GM12878 (cell line): Measurements from ENCODE around the gene CLEC7A. TPM values are rescaled to one million over a fixed set of nuclear protein-coding genes. Genes with fewer than 3 reads are reported as not detected.

Source experiments
- ATAC-seq: fragments of 200-7000 bp; cut with Tn5 transposase; 3 replicates; pipeline ENCODE4 v1.9.1; 2020; ENCODE audit warnings: mild to moderate bottlenecking, moderate library complexity
- BruUV-seq: library from RNA; stranded (reverse); fragments of 400-500 nt; replicated peaks from 2 replicates; lab custom pipeline; 2021; lab: Mats Ljungman, UMichigan
- CTCF ChIA-PET: fragments of 300-600 bp; sonication (Branson Sonifier 250); formaldehyde crosslinking; extraction: SDS; loops from one replicate; lab custom pipeline; 2021; ENCODE audit warnings: inconsistent platforms; lab: Yijun Ruan, JAX
- POLR2A ChIA-PET: fragments of 350-600 bp; formaldehyde crosslinking; extraction: SDS; loops from one replicate; lab custom pipeline; 2021; ENCODE audit warnings: inconsistent platforms; lab: Charles Lee
- RAD21 ChIA-PET: fragments of 300-600 bp; sonication (Branson Sonifier 250); formaldehyde crosslinking; loops from one replicate; lab custom pipeline; 2023; ENCODE audit warnings: antibody characterized with exemption; ENCODE audit not compliant: unreplicated experiment; lab: Charles Lee
- SMC1A ChIA-PET: fragments of 300-600 bp; sonication (Branson Sonifier 250); formaldehyde crosslinking; loops from one replicate; lab custom pipeline; 2023; ENCODE audit not compliant: unreplicated experiment, uncharacterized antibody; lab: Charles Lee
- DNase-seq: peaks from one replicate; pipeline ENCODE4 v3.0.0-alpha.2; 2011; ENCODE audit warnings: low read depth, low spot score
- FAIRE-seq: peaks from 3 replicates; lab custom pipeline; 2011; peaks lifted over from hg19 to GRCh38; lab: Jason Lieb, UNC
- H2AFZ ChIP-seq: 2 replicates; pipeline ENCODE4 v1.6.0; 2011; ENCODE audit warnings: low read depth, low read length, control low read depth; ENCODE audit not compliant: control insufficient read depth
- H3K27ac ChIP-seq: 2 replicates; pipeline ENCODE4 v1.5.1; 2011; ENCODE audit warnings: control low read depth; ENCODE audit not compliant: control insufficient read depth, insufficient read depth
- H3K27me3 ChIP-seq, 2 experiments: replicated peaks in 1 of 2; 2 replicates each; pipeline versions ENCODE4 v1.6.0 to v1.6.1; 2011; ENCODE audit warnings: low read length in 1 of 2; ENCODE audit not compliant: control insufficient read depth in 2 of 2, insufficient read depth in 2 of 2
- H3K36me3 ChIP-seq, 2 experiments: 2 replicates each; pipeline ENCODE4 v1.5.1; 2011; ENCODE audit warnings: low read length in 1 of 2; ENCODE audit not compliant: control insufficient read depth in 2 of 2, insufficient read depth in 2 of 2
- H3K4me1 ChIP-seq: 2 replicates; pipeline ENCODE4 v1.6.1; 2011; ENCODE audit warnings: mild to moderate bottlenecking, low read length, moderate library complexity, mixed read lengths; ENCODE audit not compliant: control insufficient read depth, insufficient read depth
- H3K4me2 ChIP-seq: 2 replicates; pipeline ENCODE4 v1.6.0; 2011; ENCODE audit warnings: control low read depth; ENCODE audit not compliant: control insufficient read depth, insufficient read depth
- H3K4me3 ChIP-seq: fragments of 200-600 bp; sonication (generic); 2 replicates; pipeline ENCODE4 v1.5.1; 2016
- H3K79me2 ChIP-seq: 2 replicates; pipeline ENCODE4 v1.6.0; 2011; ENCODE audit warnings: low read length; ENCODE audit not compliant: control insufficient read depth, insufficient read depth
- H3K9ac ChIP-seq: 2 replicates; pipeline ENCODE4 v1.8.0; 2011; ENCODE audit warnings: low read length, control low read depth, mixed read lengths; ENCODE audit not compliant: control insufficient read depth, insufficient read depth
- H3K9me3 ChIP-seq: replicated peaks from 3 replicates; pipeline ENCODE4 v1.5.1; 2011; ENCODE audit warnings: mild to moderate bottlenecking, low read length; ENCODE audit not compliant: control insufficient read depth, insufficient read depth
- H4K20me1 ChIP-seq: 2 replicates; pipeline ENCODE4 v1.6.0; 2011; ENCODE audit not compliant: control insufficient read depth, insufficient read depth
- ATF2 ChIP-seq: IDR thresholded peaks from 2 replicates; pipeline ENCODE4 v1.6.1; 2012; ENCODE audit warnings: low read length, inconsistent platforms
- ATF7 ChIP-seq: fragments of 450-650 bp; IDR thresholded peaks from 2 replicates; pipeline ENCODE4 v1.6.1; 2016; ENCODE audit warnings: low read depth, mild to moderate bottlenecking
- HDAC6 ChIP-seq: fragments of 200-600 bp; sonication (generic); IDR thresholded peaks from one replicate; pipeline ENCODE4 v1.8.0; 2017; ENCODE audit warnings: antibody characterized with exemption; ENCODE audit not compliant: unreplicated experiment
- HDGF ChIP-seq: fragments of 450-650 bp; IDR thresholded peaks from 2 replicates; pipeline ENCODE4 v1.6.1; 2016; ENCODE audit warnings: antibody characterized with exemption
- MLLT1 ChIP-seq: fragments of 450-650 bp; IDR thresholded peaks from 2 replicates; pipeline ENCODE4 v1.6.1; 2016; ENCODE audit warnings: mild to moderate bottlenecking
- RBBP5 ChIP-seq: fragments of 200-600 bp; sonication (generic); conservative IDR thresholded peaks from 2 replicates; pipeline ENCODE4 v1.6.1; 2016
- RCOR1 ChIP-seq: conservative IDR thresholded peaks from 2 replicates; pipeline ENCODE4 v1.6.1; 2012; ENCODE audit warnings: low read depth, low read length, improper control_type of control experiment
- RELB ChIP-seq: fragments of 450-650 bp; IDR thresholded peaks from 2 replicates; pipeline ENCODE4 v1.6.1; 2017; ENCODE audit warnings: low read depth, mild to moderate bottlenecking, moderate library complexity
- RFX5 ChIP-seq: IDR thresholded peaks from 2 replicates; pipeline ENCODE4 v1.6.1; 2011; ENCODE audit warnings: low read depth, low read length, improper control_type of control experiment
- SIX5 ChIP-seq: IDR thresholded peaks from 2 replicates; pipeline ENCODE4 v1.6.1; 2011; ENCODE audit warnings: mild to moderate bottlenecking, low read depth, low read length, moderate library complexity; ENCODE audit not compliant: severe bottlenecking
- WGBS: methylation state at CpG from one replicate; pipeline ENCODE4 v1.1.6; 2016; ENCODE audit warnings: low lambda C conversion rate; ENCODE audit not compliant: insufficient replicate concordance, insufficient coverage; ENCODE audit errors: missing lambda C conversion rate; 5-methylcytosine and 5-hydroxymethylcytosine counted together
- in situ Hi-C: fragments of 300-500 bp; cut with MboI; formaldehyde crosslinking; loops from 9 replicates; pipeline ENCODE4 v1.14.3; 2018; ENCODE audit warnings: mixed read lengths
- intact Hi-C: fragments of 100-400 bp; cut with micrococcal nuclease; formaldehyde crosslinking; loops from one replicate; pipeline ENCODE4 v1.14.2; 2022; ENCODE audit not compliant: unreplicated experiment
- polyA plus RNA-seq, 11 experiments: library from polyadenylated mRNA; depleted of rRNA in 4 of 11; unstranded in 6 of 11; stranded (reverse) in 5 of 11; fragments of >200 nt; fragmentation: Nextera tagmentation in 4 of 11; fragmentation: Illumina TruSeq in 1 of 11; extraction: Ambion mirVana in 4 of 11; extraction: Trizol in 1 of 11; gene quantifications; 1 replicate in 1 of 11; 2 replicates in 10 of 11; pipeline versions ENCODE4 v1.2.1 to v1.2.3, GENCODE V29; 2011 to 2016; ENCODE audit warnings: inconsistent platforms in 2 of 11, missing spikeins in 2 of 11, low read depth in 1 of 11
- total RNA-seq, 4 experiments: library from RNA; depleted of rRNA in 3 of 4; stranded (reverse); fragments of >200 nt in 3 of 4; fragmentation: Illumina TruSeq in 1 of 4; extraction: Trizol in 1 of 4; gene quantifications; 2 replicates each; pipeline versions ENCODE4 v1.2.1 to v1.2.3, GENCODE V29; 2013 to 2021

CLEC7A gene
- total and polyA plus RNA-seq, 10 of the 15 experiments (the other 5 are each of a cell fraction or from before 2014, with no cell fraction given): not detected

GRCh38 chr12:10082117-10082874 is 47.7 kb downstream of the CLEC7A start:
- no peaks in the 10 kb centered on the region for H3K4me1 ChIP-seq
- FAIRE-seq: no peak
- H3K79me2 ChIP-seq: no peaks in the 10 kb centered on the region
- 52% methylated on average over 5 of the region's 5 CpGs for WGBS
- H3K9me3 ChIP-seq: peaks cover 4% of the 10 kb centered on the region; the same call in 2 of the 3 replicates
- no peak overlapping the region for H2AFZ ChIP-seq
- no peak overlapping the region for H3K9ac ChIP-seq
- ChIA-PET POLR2A (no interaction called here), RAD21 (no interaction called here), SMC1A (no interaction called here), CTCF (no interaction called here)
- no peak for TF ChIP-seq HDGF
- TF ChIP-seq ATF7: no peak
- TF ChIP-seq HDAC6: no peak
- TF ChIP-seq SIX5: no peak
- no peak for TF ChIP-seq MLLT1
- no peak for TF ChIP-seq ATF2
- no peak for TF ChIP-seq RCOR1
- no peak for TF ChIP-seq RFX5
- no peak for TF ChIP-seq RBBP5
- no peak for TF ChIP-seq RELB
- no peaks in the 10 kb centered on the region for H3K27me3 ChIP-seq
- H3K36me3 ChIP-seq: no peaks in the 10 kb centered on the region
- no TSS peak for BruUV-seq
- H3K4me2 ChIP-seq: no peak overlapping the region
- intact Hi-C loops: no loop called here
- no peak for ATAC-seq
- no peak overlapping the region for H3K4me3 ChIP-seq
- H4K20me1 ChIP-seq: no peaks in the 10 kb centered on the region
- in situ Hi-C loops: no loop called here
- DNase-seq: no peak
- H3K27ac ChIP-seq: no peak overlapping the region
